NCI-H524 treated with DMSO at 0.1 percent for 48 hours (cell line): ENCODE measurements around the gene MLEC.
"Not testable (repeated sequence)": the region's sequence is repeated elsewhere in the genome, so short reads cannot be mapped to it uniquely, and the experiment has no call there.

ENCODE experiments used
- DNase-seq: peaks from one replicate; lab custom pipeline; 2025; lab: John Stamatoyannopoulos, UW

The MLEC gene

GRCh38 chr12:120720987-120721801 is 34.2 kb downstream of the MLEC start:
- DNase-seq, result no peak

DNA sequence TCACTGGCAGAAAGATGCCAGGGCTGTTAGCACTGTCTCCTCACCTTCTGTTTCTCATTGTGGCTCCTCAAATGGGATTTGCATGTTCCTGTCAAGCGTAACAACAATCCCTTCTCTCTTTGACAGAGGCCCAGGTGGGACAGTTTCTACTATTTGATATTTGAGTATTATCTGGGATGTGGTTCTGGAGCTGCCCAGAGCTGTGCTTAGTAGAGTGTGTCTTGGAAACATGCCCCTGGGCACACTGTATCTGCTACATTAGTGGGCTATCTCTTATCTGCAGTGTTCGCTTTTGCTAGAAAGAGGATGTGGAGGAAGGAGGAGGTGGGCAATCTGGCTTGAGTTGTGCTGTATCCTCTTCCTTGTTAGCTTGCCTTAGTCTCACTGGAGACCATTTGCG is 34.9 kb downstream of the MLEC start:
- no peak for DNase-seq

DNA sequence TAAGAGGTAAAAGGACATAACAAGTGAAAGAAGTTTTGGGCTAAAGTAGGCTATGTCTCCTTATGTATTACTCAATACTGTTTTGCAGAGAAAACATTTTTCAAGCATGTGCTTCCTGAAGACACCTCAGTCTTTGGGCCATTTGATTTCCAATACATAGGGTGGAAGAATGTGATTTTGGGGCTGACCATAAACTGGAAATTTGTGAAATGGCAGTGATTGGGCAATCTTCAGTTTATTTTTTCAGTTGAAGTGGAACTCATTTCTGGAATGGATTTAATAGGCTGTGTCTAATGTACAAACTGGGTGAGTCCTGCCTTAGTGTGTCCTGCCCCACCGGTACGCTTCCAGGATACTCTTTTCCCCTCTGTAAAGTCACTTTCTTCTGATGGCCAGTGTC is 35.8 kb downstream of the MLEC start:
- DNase-seq, result no peak

DNA sequence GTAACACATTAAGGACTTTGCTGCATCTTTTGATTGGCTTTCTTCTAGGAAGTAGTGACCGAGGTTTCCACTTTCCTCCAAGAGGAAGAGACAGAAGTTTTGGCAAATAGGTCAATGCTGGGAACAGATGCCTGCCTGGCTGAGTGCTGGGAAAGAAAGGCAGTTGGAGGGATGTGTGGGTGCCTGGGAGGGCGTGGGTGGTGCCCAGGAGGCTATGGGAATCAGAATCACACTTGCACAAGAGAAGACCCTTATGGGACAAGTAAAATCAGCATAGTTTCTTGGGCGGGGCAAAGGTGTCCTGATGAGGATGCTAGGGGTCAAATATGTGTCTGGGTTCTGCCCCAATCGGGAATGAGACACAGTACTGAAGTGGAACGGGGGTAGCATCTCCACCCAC is 37.8 kb downstream of the MLEC start:
- DNase-seq, result no peak

GRCh38 chr12:120725151-120725658 is 38.3 kb downstream of the MLEC start:
- no peak for DNase-seq

GRCh38 chr12:120725659-120726509 is 38.9 kb downstream of the MLEC start, which contains the start of gene ACADS:
ACADS (plus strand) TSS chr12:120725826; CDS start chr12:120725886, 60 bp downstream.
- peak; percentile 36 for DNase-seq

- DNase-seq, result no peak
Measured at GRCh38 chr12:120726510-120726793, 39.5 kb downstream of the MLEC start.

DNA sequence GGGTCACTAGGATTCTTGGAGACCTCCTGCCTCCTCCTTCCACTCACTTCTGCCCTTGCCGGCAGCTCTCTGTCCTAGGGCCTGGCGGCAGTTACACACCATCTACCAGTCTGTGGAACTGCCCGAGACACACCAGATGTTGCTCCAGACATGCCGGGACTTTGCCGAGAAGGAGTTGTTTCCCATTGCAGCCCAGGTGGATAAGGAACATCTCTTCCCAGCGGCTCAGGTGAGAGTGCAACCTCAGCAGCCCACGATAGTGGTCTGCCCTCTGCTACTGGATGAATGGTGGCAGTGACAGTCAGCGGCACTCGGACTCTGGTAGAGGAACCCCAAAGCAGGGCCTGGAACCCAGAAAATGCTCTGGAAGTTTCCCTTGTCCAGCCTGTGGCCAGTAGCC is 40.0 kb downstream of the MLEC start:
- DNase-seq, result no peak

DNA sequence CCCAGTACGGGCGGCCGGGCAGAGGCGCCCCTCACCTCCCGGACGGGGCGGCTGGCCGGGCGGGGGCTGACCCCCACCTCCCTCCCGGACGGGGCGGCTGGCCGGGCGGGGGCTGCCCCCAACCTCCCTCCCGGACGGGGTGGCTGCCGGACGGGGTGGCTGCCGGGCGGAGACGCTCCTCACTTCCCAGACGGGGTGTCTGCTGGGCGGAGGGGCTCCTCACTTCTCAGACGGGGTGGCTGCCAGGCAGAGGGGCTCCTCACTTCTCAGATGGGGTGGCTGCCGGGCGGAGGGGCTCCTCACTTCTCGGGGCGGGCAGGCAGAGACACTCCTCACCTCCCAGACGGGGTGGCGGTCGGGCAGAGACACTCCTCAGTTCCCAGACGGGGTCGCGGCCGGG is 45.2 kb downstream of the MLEC start:
- DNase-seq, result not testable (repeated sequence)

GRCh38 chr12:120733574-120733973 is 46.6 kb downstream of the MLEC start:
- no peak for DNase-seq

GRCh38 chr12:120734210-120734609 is 47.3 kb downstream of the MLEC start:
- DNase-seq, result no peak

DNA sequence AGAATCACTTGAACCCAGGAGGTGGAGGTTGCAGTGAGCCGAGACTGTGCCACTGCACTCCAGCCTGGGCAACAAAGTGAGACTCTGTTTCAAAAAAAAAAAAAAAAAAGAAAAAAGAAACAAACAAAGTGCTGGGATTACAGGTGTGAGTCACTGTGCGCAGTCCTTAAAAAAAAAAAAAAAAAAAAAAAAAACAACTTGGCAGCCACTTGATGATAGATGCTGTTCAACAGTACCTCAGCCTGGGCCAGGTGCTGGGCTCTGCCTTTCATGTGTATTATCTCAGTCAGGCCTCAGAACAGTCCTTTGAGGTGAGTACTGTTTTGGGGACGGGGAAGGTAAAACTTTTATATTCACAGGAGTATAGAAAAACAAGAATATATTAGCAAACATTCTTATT is 48.2 kb downstream of the MLEC start:
- no peak for DNase-seq

DNA sequence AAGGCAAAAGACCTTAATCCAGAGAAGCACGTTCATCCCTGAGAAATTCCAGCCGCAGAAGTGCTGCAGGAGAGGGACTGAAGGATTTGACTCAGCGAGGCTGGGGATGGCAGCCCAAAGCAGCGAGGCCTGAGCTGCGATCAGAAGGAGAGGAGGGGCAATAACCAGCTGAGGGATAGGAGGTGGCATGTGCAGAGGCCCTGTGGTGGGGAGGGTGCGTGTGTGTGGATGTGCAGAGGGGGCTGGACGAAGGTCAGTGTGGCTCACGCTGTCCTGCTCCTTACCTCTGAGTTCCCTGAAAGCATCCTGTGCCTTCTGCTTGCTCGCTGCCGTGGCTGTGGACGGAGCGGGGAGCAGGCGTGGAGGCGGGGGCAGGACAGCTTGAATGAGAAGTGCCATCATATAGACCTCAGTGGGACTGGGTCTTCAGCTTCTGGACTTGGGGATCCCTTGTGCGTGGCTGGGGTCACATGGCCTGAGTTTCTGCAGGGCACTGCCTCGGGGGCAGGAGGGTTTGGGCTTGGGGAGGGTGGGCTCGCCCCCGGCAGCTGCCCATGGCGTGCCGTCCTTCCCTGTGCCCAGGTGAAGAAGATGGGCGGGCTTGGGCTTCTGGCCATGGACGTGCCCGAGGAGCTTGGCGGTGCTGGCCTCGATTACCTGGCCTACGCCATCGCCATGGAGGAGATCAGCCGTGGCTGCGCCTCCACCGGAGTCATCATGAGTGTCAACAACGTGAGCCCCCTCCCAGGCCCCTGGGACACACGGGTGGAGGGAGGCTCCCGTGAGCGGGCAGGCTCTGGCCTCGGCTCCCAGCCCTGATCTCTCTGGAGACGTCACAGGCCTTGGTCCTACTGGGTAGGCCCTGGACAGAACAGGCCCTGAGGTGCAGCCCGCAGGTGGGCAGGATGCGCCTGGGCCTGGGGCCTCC is 49.7 kb downstream of the MLEC start:
- DNase-seq, result no peak

GRCh38 chr12:120737557-120738251 is 50.8 kb downstream of the MLEC start:
- no peak for DNase-seq

- no peak for DNase-seq
Measured at GRCh38 chr12:120738252-120739030, 51.5 kb downstream of the MLEC start.

GRCh38 chr12:120739031-120739762 is 52.2 kb downstream of the MLEC start:
- DNase-seq, result no peak

GRCh38 chr12:120739821-120740613 is 53.1 kb downstream of the MLEC start:
- no peak for DNase-seq

DNA sequence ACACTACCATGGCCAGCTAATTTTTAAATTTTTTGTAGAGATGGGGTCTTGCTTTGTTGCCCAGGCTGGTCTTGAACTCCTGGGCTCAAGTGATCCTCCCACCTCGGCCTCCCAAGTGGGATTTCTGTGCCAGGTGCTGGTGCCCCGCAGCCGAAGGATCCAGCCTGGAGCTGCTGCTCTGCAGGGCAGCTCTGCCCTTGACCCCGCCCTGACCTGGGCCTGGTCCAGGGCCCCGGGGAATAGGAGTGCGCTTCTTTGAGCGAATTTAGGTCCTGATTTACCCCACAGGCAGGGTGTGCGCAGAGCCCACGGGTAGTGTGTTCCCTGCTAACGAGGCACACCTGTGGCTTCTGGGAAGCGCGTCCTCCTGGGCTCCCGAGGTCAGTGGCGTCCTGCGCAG is 53.9 kb downstream of the MLEC start:
- DNase-seq, result no peak
